Measurements from ENCODE around the gene LRIT2. TPM values are rescaled to one million over a fixed set of nuclear protein-coding genes. Genes with fewer than 3 reads are reported as not detected.
"Not testable (repeated sequence)": the region's sequence is repeated elsewhere in the genome, so short reads cannot be mapped to it uniquely, and the experiment has no call there.

Gene LRIT2
- total RNA-seq, 1 experiment from 2014 or later, result not detected

DNA sequence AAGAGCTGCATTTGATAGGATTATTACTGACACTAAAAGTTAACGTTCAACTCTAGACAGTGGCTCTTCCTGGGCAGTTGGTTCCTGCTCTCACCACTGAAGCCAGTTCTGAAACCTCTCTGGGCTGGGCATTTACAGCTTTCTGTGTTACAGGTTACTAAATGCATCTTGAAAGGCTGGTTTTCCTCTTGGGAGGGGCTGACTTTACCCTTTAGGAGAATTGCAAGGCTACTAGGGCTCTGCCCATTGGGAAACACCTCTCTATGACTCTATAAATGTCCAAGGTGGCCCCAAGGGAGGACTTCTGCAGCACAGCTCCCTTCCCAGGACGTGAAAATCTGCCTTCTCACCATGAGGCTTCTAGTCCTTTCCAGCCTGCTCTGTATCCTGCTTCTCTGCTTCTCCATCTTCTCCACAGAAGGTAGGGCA, 51.8 kb downstream of the LRIT2 start, which contains the start of gene GPR15LG (continued):
- no peak for TF ChIP-seq FOXP1 (CRISPR knock-in tag; IDR thresholded peaks at IDR 0.05; ENCODE audit: borderline replicate concordance)
- TF ChIP-seq, protein P1, sequence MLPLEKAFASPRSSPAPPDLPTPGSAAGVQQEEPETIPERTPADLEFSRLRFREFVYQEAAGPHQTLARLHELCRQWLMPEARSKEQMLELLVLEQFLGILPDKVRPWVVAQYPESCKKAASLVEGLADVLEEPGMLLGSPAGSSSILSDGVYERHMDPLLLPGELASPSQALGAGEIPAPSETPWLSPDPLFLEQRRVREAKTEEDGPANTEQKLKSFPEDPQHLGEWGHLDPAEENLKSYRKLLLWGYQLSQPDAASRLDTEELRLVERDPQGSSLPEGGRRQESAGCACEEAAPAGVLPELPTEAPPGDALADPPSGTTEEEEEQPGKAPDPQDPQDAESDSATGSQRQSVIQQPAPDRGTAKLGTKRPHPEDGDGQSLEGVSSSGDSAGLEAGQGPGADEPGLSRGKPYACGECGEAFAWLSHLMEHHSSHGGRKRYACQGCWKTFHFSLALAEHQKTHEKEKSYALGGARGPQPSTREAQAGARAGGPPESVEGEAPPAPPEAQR (CRISPR knock-in tag; IDR thresholded peaks at IDR 0.05), result no peak
- TF ChIP-seq PREB (CRISPR knock-in tag; IDR thresholded peaks at IDR 0.05; ENCODE audit: borderline replicate concordance), result no peak

- no peaks in the 10 kb centered on the region; the same call in 1 of the 2 replicates for H3K27me3 Mint-ChIP-seq (ENCODE audit: low read depth)
- ATAC-seq, result no peak
- ChIA-PET CTCF (no interaction called here), POLR2A (no interaction called here)
- H3K27ac Mint-ChIP-seq, result no peak overlapping the region
- no peak overlapping the region for H3K4me3 Mint-ChIP-seq
- DNase-seq (ENCODE audit: low spot score), result no peak
- no peaks in the 10 kb centered on the region for H3K4me1 Mint-ChIP-seq
- H3K9me3 Mint-ChIP-seq, result no peaks in the 10 kb centered on the region
- no peaks in the 10 kb centered on the region for H3K36me3 Mint-ChIP-seq
- TF ChIP-seq ZNF232 (CRISPR knock-in tag; IDR thresholded peaks at IDR 0.05) (no peak), TCF7 (CRISPR knock-in tag; IDR thresholded peaks at IDR 0.05; ENCODE audit: low read depth) (no peak)
- TF ChIP-seq, protein P2, sequence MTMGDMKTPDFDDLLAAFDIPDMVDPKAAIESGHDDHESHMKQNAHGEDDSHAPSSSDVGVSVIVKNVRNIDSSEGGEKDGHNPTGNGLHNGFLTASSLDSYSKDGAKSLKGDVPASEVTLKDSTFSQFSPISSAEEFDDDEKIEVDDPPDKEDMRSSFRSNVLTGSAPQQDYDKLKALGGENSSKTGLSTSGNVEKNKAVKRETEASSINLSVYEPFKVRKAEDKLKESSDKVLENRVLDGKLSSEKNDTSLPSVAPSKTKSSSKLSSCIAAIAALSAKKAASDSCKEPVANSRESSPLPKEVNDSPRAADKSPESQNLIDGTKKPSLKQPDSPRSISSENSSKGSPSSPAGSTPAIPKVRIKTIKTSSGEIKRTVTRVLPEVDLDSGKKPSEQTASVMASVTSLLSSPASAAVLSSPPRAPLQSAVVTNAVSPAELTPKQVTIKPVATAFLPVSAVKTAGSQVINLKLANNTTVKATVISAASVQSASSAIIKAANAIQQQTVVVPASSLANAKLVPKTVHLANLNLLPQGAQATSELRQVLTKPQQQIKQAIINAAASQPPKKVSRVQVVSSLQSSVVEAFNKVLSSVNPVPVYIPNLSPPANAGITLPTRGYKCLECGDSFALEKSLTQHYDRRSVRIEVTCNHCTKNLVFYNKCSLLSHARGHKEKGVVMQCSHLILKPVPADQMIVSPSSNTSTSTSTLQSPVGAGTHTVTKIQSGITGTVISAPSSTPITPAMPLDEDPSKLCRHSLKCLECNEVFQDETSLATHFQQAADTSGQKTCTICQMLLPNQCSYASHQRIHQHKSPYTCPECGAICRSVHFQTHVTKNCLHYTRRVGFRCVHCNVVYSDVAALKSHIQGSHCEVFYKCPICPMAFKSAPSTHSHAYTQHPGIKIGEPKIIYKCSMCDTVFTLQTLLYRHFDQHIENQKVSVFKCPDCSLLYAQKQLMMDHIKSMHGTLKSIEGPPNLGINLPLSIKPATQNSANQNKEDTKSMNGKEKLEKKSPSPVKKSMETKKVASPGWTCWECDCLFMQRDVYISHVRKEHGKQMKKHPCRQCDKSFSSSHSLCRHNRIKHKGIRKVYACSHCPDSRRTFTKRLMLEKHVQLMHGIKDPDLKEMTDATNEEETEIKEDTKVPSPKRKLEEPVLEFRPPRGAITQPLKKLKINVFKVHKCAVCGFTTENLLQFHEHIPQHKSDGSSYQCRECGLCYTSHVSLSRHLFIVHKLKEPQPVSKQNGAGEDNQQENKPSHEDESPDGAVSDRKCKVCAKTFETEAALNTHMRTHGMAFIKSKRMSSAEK (CRISPR knock-in tag; IDR thresholded peaks at IDR 0.05; ENCODE audit: borderline replicate concordance), result no peak
Measured at GRCh38 chr10:84172467-84173356, 52.6 kb downstream of the LRIT2 start.

GRCh38 chr10:84171700-84172466, 53.5 kb downstream of the LRIT2 start:
- CTCF ChIA-PET; H3K4me3 Mint-ChIP-seq; POLR2A ChIA-PET; H3K9me3 Mint-ChIP-seq; ATAC-seq; H3K27ac Mint-ChIP-seq; H3K27me3 Mint-ChIP-seq (ENCODE audit: low read depth); DNase-seq (ENCODE audit: low spot score); H3K4me1 Mint-ChIP-seq; H3K36me3 Mint-ChIP-seq: not testable (repeated sequence)

DNA sequence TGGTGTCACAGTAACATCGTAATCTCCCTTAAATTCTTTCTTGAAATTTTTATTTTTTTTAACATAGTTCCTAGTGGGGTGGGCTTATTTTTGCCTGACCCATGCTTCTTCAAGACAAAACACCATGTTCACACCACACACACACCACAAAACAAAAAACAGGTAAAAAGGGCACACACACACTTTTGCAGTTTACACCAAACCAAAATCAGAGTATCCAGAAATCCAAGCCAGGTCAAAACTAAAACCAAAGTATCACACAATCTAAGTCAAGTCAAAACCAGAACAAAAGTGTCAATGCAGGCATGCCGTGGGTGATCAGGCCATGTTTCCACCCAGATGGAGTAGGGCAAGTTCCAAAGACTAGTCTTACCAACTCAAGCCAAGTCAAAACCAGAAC, 54.1 kb downstream of the LRIT2 start:
- H3K27me3 Mint-ChIP-seq (ENCODE audit: low read depth); CTCF ChIA-PET; H3K4me3 Mint-ChIP-seq; H3K36me3 Mint-ChIP-seq; DNase-seq (ENCODE audit: low spot score); H3K27ac Mint-ChIP-seq; H3K4me1 Mint-ChIP-seq; H3K9me3 Mint-ChIP-seq; ATAC-seq: not testable (repeated sequence)
- POLR2A ChIA-PET, result interaction anchor here (0.6 kb wide), 1 partner anchor 1056 kb away, joined by 7 read pairs; no protein-coding TSS in a partner anchor

Other genes starting within 250 kb of the LRIT2 start
- 95.9 to 98.8 TPM (median 97.6 TPM) in 3 replicates for gene GHITM, start 86.0 kb downstream of the LRIT2 start, total RNA-seq (2021)
- gene GPR15LG, start 51.7 kb downstream of the LRIT2 start, total RNA-seq (2021), result not detected in 3 replicates
- 5.0 to 7.2 TPM (median 6.4 TPM) in 3 replicates for gene CDHR1, start 31.0 kb downstream of the LRIT2 start, total RNA-seq (2021)
- gene LRIT1, start 16.0 kb upstream of the LRIT2 start, total RNA-seq (2021), result not detected in 3 replicates
- not detected in 3 replicates for gene RGR, start 19.5 kb upstream of the LRIT2 start, total RNA-seq (2021)
- gene CCSER2, start 103.0 kb upstream of the LRIT2 start, total RNA-seq (2021), result 21.4 to 30.6 TPM (median 22.7 TPM) in 3 replicates